ENCODE measurements around the gene KIAA1755. TPM values are rescaled to one million over a fixed set of nuclear protein-coding genes. Genes with fewer than 3 reads are reported as not detected.
A peak's percentile ranks its signal among the peaks of the same experiment; 100 is the strongest.

The KIAA1755 gene
- total and polyA plus RNA-seq, 10 of the 15 experiments (the other 5 are each of a cell fraction or from before 2014, with no cell fraction given) = not detected

GRCh38 chr20:38181207-38181801 lies 79.2 kb downstream of the KIAA1755 start (continued):
- TF ChIP-seq CEBPZ (IDR thresholded peaks at IDR 0.05; ENCODE audit: low read depth, low read length) (no peak), ASH2L (IDR thresholded peaks at IDR 0.05; ENCODE audit: borderline replicate concordance, low read depth) (no peak), CBX5 (IDR thresholded peaks at IDR 0.05; ENCODE audit: low read depth) (no peak), E2F4 (IDR thresholded peaks at IDR 0.05; ENCODE audit: low read depth, low read length) (no peak), JUND (IDR thresholded peaks at IDR 0.05; ENCODE audit: low read depth, low read length) (no peak), CBFB (IDR thresholded peaks at IDR 0.05; ENCODE audit: low read depth) (no peak), FOXK2 (IDR thresholded peaks at IDR 0.05) (no peak), EED (IDR thresholded peaks at IDR 0.05; ENCODE audit: low read depth) (peak; percentile 46), JUNB (IDR thresholded peaks at IDR 0.05) (peak; percentile 25; the same call in 1 of the 2 replicates), HDGF (IDR thresholded peaks at IDR 0.05) (no peak), E4F1 (IDR thresholded peaks at IDR 0.05; ENCODE audit: borderline replicate concordance, partially characterized antibody) (no peak), ZNF207 (IDR thresholded peaks at IDR 0.05; ENCODE audit: borderline replicate concordance) (no peak), ESRRA (IDR thresholded peaks at IDR 0.05; ENCODE audit: low read length) (no peak), MYC (IDR thresholded peaks at IDR 0.05; ENCODE audit: insufficient read depth, insufficient read length, insufficient replicate concordance, low read length, severe bottlenecking) (no peak), CHD1 (IDR thresholded peaks at IDR 0.05; ENCODE audit: low read depth, low read length) (no peak), ATF7 (IDR thresholded peaks at IDR 0.05; ENCODE audit: low read depth) (peak; percentile 76), BCL11A (IDR thresholded peaks at IDR 0.05; ENCODE audit: low read depth, low read length) (no peak), CUX1 (IDR thresholded peaks at IDR 0.05; ENCODE audit: insufficient replicate concordance, low read depth, low read length) (no peak)

Measured in GM12878 (cell line).